Measurements from ENCODE around the gene CYTH1.
A peak's percentile ranks its signal among the peaks of the same experiment; 100 is the strongest.

CYTH1 gene

DNA sequence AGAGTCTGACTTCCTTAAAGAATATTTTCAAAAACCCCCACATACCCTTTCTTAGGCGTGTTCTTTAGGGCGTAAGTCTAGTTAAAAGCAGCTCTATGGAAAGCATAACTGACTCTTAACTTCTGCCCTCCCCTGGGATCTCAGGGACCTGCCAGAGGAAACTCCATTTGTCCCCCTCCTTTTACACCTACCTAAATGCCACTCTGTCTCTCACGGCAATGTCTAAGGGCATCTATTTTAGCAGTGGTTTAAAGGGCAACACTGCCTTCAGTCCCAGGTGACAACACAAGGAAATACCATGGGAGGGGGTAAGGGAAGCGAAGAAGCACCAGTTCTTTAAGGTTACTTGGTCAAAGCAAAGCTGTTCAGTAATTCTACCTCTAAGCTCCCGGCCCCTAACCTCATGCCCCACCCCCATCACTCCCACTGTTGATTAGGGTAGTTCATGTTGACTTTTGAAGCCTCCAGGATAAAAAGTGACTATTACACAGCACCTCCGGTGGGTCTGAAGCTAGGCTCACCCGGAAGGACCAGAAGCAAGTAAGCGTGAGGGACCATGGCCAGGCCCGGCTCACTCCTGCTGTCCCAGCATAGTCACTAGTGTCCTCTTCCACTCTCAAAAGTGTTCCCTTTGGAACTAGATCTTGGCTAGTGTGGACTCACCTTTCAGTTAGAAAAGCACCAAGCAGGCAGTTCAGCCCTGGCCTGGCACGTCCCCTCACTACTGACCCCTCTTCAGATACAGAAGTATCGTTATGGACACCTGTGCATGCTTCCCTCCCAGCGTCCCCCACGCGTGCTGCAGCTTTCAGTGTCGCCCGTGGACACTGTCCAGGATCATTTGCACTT lies 47.1 kb downstream of the CYTH1 start:
- DNase-seq = no peak

DNA sequence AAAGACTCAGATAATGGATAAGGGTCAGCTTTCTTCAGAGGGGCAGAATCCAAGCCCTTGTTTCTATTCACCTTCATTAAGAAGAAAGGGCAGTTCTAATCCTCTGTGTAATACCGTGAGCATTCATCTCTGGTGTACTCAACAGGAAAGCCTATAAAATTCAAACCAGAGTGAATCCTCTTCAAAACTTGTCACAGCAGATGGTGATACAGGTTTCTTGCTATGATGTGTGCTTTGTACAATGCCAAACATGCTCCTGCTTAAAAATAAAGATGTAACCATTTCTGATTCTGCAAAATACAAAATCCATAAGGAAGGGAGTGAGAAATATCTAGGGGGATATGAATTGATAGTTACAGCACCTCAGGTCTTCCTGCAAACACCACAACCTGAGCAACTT lies 49.7 kb downstream of the CYTH1 start:
- DNase-seq = no peak

DNA sequence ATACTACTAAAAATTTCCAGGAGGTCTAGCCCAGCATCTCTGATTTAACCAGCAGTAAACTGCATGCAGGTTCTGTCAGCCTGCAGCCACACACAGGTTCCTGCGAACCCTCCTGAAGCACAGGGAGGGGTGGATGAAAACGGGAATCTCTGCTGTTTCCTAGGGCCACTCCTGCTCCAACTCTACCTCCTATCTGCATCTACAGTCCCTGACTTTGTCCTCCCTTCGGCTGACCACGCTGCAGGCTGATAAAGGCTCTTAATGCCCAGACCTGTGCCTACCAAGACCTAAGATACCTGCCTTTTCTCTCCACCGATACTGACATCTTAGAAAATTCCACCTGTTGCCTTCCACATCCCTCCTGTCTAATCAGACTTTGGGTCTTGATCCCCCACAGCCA lies 50.2 kb downstream of the CYTH1 start:
- no peak for DNase-seq

DNA sequence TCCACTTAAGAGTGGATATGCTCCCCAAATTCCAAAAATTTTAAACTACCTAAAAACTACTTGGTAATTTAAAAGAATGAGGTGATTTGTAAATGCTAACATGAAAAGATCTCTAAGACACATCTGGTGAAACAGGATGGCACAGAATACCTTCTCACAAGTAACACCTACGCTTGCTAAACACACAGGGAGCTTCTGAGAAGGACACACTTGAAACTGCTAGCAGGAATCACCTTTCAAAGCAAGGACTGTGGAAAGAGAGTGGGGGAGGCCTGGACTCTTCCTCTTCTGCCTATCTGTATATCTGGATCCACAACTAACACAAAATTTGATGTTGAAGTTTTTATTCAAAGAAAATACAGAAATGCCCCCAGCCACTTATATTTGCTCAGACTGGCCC lies 52.4 kb downstream of the CYTH1 start:
- no peak for DNase-seq

DNA sequence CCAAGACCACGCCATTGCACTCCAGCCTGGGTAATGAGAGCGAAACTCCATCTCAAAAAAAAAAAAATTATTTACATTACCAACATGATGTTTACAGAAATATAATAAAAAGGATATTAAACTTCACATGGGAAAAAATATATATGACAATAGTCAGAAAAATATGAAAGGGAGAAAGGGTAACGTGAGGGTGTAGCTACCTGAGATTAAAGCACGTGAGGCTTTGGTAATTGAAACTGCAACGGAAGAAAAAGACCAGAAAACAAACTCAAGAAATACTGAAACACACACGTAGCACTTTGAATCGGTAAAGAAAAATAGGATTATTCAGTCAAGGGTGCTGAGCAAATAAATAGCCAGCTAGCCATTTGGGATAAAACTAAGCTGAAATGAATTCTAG lies 53.6 kb downstream of the CYTH1 start:
- DNase-seq = no peak

DNA sequence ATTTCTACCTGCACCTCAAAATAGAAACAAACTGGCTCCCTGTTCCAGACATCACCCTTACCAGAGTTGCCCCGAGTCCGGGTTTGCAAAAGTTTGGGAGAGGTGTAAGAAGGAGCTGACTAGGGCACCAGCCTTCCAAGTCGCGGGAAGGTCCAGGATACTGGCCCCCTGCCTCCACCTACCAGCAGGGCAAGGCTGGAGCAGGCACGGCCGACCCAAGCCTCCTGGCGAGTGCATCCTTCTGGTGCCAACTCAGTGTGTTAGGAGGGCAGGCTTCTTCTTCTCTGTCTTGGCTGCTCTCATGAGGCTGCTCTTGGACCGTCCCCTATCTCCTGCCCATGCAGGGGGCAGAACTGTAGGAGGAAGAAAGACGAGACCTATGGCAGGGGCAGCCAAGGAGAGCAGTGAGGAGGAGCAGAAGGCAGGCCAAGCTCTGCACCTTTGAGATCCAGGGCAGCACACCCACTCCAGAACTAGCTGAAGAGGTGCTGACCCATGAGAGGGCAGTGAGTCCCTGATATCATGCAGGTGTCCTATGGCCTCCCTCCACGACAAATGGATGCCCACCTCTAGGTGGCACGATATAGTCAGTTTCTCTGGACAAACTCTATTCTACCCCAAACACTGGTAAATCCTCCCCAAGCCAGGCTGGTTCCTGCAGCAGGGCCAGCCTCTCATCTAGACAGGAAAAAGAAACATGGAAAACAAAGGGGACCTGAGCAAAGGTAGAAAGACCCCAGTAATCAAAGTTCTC lies 54.4 kb downstream of the CYTH1 start:
- no peak for DNase-seq

DNA sequence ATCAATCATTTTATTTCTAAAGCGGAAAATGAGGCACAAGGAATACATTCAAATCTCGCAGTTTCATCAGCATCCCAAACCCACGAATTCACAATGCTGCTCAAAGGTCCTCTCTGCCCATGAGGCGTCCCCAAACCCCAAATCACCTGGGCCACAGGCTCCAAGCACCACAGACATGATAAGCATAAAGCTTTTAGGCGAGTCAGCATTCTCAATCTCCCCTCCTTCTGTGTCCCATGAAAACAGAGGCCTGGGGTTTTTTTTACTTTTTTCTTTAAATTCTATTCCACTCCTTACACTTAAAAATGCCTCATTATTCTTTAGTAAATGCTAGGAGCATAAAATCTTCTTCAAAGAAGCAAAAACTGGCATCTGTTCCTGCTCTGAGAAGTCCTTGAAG lies 55.0 kb downstream of the CYTH1 start:
- DNase-seq = no peak

DNA sequence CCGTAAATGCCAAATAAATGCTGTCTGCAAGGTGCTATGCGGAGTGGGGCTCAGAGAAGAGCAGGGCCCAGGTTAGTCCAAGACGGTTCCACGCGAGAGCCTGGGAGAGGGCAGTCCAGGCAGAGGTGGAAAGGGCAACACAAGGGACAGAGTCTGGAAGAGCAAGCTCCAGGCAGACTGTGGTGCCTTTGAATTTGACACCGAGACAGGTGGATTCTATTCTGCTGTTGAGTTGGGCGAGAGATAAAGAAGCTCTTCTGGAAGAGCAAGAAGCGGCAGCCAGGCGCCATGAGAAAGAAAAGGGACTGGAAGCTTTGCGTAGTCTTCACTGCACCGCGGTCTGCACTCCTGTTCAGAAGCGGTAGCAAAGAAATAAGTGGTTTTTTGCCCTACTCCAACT lies 55.6 kb downstream of the CYTH1 start:
- DNase-seq = no peak

DNA sequence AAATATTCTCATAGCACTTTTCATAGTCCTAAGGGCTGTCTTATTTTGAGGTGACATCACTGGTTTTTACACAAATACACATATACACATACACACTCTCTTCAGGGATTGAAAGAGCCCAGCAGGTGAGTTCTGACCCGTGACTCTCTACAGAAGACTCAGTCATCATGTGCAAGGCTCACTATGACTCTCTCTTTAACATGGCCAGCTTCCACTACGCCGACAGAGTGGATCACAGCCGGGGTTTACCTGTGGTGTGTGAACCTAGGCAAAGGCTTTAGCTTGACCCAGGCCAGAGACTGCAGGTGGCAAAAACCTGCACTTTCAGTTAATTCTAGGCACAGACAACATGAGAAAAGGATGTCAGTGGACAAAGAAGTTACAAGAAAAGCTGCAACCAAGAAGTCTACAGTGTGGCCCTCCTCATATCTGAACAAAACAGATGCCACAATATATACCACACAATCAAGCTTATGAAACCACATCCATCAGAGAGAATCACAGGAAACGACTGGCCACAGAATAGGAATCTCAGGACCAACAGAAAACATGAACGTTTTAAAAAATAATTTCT lies 56.5 kb downstream of the CYTH1 start:
- DNase-seq = no peak

DNA sequence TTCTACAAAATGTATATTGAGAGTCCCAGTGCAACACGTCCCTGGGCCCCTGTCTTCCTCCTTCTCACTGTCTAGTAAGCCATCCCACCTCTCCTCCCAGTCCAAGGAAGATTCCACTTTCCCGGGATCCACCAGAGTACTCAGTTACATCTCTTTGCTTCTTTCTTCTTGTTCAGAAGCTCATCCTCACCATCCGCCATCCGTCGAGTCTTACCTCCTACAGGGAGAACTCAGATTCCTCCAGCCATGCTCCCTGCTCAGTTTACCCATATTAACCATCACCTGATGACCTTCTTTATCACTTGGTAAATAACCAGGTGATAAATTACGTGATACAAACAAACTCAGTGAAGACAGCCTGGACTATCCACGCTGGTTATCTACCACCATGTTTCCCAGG lies 57.1 kb downstream of the CYTH1 start:
- DNase-seq = no peak

DNA sequence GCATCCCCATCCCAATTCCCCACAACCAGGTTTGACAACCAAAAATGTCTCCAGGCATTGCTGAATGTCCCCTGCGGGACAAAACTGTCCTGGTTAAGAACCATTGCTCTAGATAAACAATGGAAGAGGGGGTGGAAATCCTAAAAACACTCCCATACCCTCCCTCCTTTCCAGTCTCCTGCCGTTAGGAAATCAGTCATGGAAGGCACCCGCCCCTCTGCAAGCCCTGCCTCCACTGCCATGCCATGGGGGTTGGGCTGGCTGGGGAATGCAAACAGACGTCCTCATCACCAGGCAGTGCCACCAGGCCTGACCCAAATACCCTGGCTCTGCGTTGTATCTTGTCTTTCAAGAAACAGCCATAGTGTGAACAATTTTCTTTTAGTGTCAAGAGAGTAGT lies 57.5 kb downstream of the CYTH1 start:
- DNase-seq = peak; percentile 23

DNA sequence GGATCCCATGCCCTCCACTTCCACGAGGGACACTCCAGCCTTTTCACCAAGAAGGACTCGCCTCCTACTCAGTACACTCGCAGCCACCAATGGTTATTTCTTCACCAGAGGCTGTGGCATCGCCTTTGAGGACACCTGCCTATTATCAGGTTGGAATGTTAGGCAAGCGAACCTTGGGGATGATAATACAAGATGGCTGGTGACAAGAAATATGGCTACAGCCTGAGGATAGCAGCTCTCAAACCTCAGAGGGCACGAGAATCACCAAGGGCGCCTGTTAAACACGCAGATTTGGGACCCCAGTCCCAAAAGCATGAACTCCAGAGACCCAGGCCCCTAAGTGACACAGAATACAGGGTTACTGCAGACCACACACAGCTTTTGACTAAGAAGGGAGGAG lies 58.1 kb downstream of the CYTH1 start:
- no peak for DNase-seq

DNA sequence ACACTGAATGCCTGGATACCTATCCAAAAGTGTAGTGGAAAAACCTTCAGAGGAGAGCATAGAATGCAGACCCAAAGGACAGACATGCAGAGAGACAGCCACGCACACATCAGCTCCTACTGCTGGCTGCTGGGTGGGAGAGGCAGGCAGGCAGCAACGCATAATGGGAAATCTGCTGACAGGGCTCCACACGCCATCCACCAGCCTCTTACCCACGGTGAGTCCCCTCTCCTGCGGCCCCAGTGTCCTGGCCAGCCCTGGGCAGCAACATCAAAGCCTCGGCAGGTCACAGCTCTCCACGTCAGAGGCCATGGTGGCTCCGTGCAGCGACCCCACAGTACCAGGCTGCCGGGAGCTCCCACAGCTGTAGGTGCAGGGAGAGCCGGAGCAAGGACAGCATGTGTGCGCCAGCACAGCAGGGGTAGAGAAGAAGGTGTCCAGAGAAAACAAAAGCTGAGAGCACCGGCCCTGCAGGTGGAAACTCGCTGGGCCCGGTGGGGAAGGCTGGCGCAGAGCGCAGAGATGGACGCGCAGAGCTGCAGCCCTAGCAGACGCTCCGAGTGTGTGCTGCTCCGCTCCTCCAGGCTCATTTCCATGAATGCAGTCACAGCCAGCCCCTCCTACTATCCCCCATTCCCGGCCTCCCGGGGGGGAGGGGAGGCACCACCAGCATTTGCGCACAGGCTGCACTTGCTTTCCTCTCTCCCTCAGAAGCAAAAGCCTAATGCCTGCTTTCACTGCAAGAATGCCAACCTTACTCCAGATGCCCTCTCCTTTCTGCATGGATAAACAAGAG lies 58.9 kb downstream of the CYTH1 start:
- peak; percentile 53 for DNase-seq

DNA sequence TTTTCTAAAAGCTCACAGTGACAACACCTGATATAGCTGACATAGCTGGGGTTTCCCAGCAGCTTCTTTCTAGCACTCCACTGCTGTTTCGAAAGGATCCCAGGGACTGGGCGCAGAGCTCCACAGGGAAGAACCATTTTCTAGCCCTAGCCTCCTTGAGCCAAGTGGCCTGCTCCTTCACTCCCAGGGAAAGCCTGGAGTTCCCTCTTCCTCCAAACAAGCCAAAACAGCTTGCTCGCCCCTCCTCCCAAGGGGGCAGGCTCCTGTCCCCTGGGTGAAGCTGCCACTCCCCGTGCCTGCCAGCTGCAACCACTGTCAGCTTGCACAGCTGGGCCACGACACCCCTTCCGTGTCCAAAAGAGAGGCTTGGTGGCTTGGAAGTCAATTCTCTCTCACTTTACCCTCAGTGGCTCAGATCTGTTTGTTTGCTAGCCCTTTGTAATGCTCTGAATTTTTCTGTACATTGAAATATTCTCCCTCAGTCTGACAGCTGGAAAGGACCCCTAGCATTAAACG lies 59.8 kb downstream of the CYTH1 start:
- DNase-seq = no peak

DNA sequence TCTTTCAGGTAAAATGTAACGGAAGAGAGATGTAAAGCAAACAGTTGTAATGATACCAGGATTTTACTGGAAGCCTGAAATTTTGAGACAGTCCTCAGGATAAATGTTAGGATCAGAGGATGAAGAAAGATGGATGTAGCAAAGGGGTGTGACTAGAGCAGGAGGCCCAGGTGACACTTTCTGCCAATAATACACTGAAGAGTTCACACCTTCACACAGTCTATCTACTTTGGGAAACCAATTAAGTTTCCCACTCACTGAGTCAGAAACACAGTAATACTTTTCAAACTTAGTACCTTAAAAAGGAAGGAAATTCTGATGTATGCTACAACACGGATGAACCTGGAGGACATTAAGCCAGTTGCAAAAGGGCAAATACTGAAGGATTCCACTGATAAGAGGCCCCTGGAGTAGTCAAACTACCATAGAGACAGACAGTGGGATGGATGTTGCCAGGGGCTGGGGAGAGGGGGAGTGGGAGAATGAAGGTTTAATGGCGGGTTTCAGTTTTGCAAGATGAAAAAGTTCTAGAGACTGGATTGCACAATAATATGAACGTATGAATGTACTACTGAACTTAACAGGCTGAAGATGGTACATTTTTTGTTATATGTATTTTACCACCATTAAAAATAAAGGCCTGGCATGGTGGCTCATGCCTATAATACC lies 62.3 kb downstream of the CYTH1 start:
- no peak for DNase-seq

DNA sequence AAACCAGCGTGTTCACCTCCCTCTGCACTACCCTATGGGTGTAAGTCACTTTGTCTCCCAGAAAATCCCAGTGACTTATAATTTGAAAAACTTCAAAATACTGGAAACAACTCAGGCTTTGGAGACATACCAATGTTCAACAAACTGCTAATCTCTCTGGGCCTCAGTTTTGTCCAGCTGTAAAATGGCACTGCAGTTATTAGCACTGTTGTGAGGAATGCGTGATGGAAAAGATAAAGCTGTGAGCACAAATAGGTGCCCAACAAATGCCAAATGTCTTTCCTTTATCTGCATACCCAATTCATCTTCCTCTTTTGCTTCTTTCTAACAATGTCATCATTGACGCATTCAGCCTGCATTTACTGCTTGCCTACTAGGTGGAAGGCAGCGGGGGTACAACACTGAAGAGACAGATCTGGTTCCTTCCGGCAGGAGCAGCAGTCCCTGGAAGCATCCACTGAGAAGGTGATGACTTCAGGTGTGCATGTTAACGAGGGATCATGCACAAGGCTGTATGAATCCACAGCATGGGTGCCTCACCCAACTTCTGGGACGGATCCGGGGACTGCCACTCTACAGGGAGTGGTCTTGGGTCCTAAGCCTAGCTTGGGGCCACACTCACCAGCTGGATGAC lies 63.4 kb downstream of the CYTH1 start:
- DNase-seq = no peak

DNA sequence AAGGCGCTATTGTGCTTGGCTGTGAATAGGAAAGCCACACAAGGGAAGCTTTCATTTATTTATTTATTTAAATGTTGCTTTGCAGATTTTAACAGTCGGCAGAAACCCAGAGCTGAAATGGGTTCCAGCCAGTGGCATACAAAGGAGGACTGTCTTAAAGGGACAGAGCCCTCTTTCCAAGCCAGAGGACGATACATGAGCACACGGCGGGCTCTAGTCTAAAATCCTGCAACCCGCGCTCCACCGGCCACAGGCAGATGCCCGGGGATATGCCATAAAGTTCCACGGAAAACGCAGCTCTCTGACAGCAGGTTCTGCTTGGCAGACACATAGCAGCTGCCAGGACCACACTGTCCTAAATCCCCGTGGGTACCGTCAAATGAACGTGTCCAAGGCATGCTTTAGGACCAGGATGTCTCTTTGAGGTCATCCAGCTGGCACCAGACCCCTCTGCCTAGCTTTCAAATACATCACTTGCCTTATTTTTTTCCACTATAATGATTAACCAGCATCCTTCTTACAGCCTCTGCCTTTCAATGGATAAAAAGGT lies 64.6 kb downstream of the CYTH1 start:
- DNase-seq = peak; percentile 37

DNA sequence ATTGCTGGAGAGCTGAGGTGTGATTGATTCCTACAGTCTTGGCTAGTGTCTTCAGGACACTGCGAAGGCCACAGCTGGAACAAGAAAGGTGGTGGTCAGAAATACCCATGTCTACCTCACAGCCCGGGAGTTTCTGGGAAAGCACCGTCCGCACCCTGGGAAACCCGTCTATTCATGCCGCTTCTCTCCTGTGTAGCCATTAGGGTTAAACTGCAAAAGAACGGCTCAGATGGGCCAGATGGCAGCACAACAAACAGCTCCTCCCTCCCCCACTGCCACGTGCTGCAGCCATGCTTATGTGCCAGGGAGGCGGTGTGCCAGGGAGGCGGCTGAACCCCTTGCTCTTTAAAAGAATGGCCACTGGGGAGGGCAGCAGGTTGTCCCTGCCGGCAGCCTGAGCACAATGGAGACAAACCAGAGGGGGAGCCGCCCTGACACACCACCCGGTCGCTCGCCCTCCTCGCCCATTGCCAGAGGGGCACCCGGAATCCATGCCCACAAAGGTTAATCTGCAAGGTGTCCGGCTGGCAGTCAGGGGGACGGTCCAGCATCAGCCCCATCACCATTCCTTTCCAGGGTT lies 65.2 kb downstream of the CYTH1 start:
- DNase-seq = peak; percentile 31

DNA sequence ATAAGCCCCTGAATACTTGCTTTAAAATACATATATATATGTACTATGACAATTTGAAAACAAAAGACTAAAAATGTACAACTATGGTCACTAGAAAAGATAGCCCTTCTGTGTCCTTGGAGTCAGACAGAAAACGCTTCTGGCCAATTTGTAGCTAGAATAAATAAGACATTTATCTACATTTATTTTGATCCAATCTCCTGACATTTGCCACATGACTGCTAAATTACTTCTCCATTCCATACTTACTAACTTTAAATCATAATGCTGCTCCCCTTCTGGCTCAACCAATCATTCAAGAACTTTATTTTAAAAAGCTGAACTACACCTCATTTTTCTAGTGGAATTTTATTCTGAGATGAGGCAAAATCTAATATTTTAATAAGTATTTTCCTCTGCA lies 65.8 kb downstream of the CYTH1 start:
- no peak for DNase-seq

DNA sequence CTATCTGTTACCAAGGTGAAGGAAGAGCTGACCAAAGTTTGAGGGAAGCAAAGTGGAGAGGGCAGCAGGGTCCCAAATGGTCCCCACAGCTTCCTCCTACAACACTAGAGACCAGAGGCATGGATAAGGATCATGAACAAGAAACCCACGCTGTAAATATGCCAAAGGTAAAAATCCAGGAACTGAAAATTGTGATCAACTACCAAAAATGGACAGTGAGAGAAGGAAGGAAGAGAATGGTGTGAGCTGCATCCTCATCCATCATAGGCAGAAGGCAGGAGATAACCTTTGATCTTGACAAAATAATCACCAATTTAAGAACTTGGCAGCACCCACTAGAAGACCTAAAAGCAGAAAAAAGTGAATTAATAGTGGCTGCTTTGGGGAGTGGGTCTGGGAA lies 66.2 kb downstream of the CYTH1 start:
- DNase-seq = no peak

Data from fibroblast of skin of scalp (primary cell).